ENCODE results near the gene MAP9. TPM values are rescaled to one million over a fixed set of nuclear protein-coding genes. Genes with fewer than 3 reads are reported as not detected.
"Not testable (repeated sequence)": the region's sequence is repeated elsewhere in the genome, so short reads cannot be mapped to it uniquely, and the experiment has no call there.

The MAP9 gene
- 3.6 and 10.6 TPM in 2 replicates for total RNA-seq (2014; rRNA removed)
- percentile 61 among the genes with signal in this experiment for Bru-seq, nascent RNA
- BruChase-seq, experiment 1, labeled RNA remaining after a 6-hour chase = percentile 65 among the genes with signal in this experiment
- percentile 66 among the genes with signal in this experiment for BruChase-seq, experiment 2, labeled RNA remaining after a 2-hour chase
- long read RNA-seq, partial matches to known transcripts = 8 of 28 reads
- long read RNA-seq, other reads (novel, unspliced or antisense) = 15 of 28 reads

GRCh38 chr4:155376387-155377268 lies at the start of gene MAP9:
Gene MAP9, minus strand, starts transcription at chr4:155376965. Its CDS starts 1,115 bp downstream, at chr4:155375850.
- Histone ChIP-seq H3K9ac (ENCODE audit: low read length) (peak within 1 kb of the TSS; percentile 59), H3F3A (ENCODE audit: low read length, unreplicated experiment) (no peaks in the 10 kb centered on the region), H2AFZ (ENCODE audit: low read length) (peak within 1 kb of the TSS; percentile 76), H3K9me3 (ENCODE audit: low read length) (no peaks in the 10 kb centered on the region), H3K4me3 (ENCODE audit: low read length) (peak within 1 kb of the TSS; percentile 78), H3K27me3 (ENCODE audit: low read length) (no peaks in the 10 kb centered on the region), H3K27ac (ENCODE audit: low read length) (peak within 1 kb of the TSS; percentile 90), H3K4me2 (ENCODE audit: low read length) (peak within 1 kb of the TSS; percentile 85), H3K9me2 (replicated peaks; ENCODE audit: low read length) (no peaks in the 10 kb centered on the region), H3K79me2 (ENCODE audit: low read length) (peaks cover 14% of the 10 kb centered on the region), H3K36me3 (ENCODE audit: low read depth, low read length) (no peaks in the 10 kb centered on the region; the same call in 1 of the 2 replicates), H4K20me1 (ENCODE audit: low read length) (no peaks in the 10 kb centered on the region), H3K4me1 (ENCODE audit: insufficient read depth, low read length) (peaks cover 17% of the 10 kb centered on the region)
- BruUV-seq (replicated peaks) = TSS peak; percentile 59
- POLR2A ChIA-PET (ENCODE audit: unreplicated experiment) = no interaction called here
- TF ChIP-seq CTCF (conservative IDR thresholded peaks at IDR 0.05; ENCODE audit: low read depth, low read length) (no peak), EZH2phosphoT487 (IDR thresholded peaks at IDR 0.05; ENCODE audit: borderline replicate concordance, low read length) (no peak), EZH2 (IDR thresholded peaks at IDR 0.05; ENCODE audit: low read length, unreplicated experiment) (no peak)
- ATAC-seq = peak; percentile 83
- DNase-seq = peak; percentile 94
- intact Hi-C loops (cut with micrococcal nuclease) = no loop called here
- CTCF ChIA-PET = interaction anchor here (0.5 kb wide), 1 partner anchor 252 kb away, joined by 3 read pairs; no protein-coding TSS in a partner anchor

GRCh38 chr4:155424778-155425177 lies 48.0 kb upstream of the MAP9 start:
- intact Hi-C loops (cut with micrococcal nuclease); H3K4me3 ChIP-seq (ENCODE audit: low read length); H3K4me2 ChIP-seq (ENCODE audit: low read length); H2AFZ ChIP-seq (ENCODE audit: low read length); H3K4me1 ChIP-seq (ENCODE audit: insufficient read depth, low read length); DNase-seq; H3K36me3 ChIP-seq (ENCODE audit: low read depth, low read length); H3K79me2 ChIP-seq (ENCODE audit: low read length); BruUV-seq (replicated peaks); H3K27ac ChIP-seq (ENCODE audit: low read length); H3K9ac ChIP-seq (ENCODE audit: low read length); CTCF ChIA-PET; POLR2A ChIA-PET (ENCODE audit: unreplicated experiment); H3K27me3 ChIP-seq (ENCODE audit: low read length); ATAC-seq; H3F3A ChIP-seq (ENCODE audit: low read length, unreplicated experiment); H3K9me2 ChIP-seq (replicated peaks; ENCODE audit: low read length); H4K20me1 ChIP-seq (ENCODE audit: low read length); H3K9me3 ChIP-seq (ENCODE audit: low read length): not testable (repeated sequence)

- BruUV-seq (replicated peaks) = no TSS peak
- no peak overlapping the region for H3K27ac ChIP-seq (ENCODE audit: low read length)
- ChIA-PET CTCF (no interaction called here), POLR2A (ENCODE audit: unreplicated experiment) (no interaction called here)
- TF ChIP-seq EZH2 (IDR thresholded peaks at IDR 0.05; ENCODE audit: low read length, unreplicated experiment) (no peak), EZH2phosphoT487 (IDR thresholded peaks at IDR 0.05; ENCODE audit: borderline replicate concordance, low read length) (no peak), CTCF (conservative IDR thresholded peaks at IDR 0.05; ENCODE audit: low read depth, low read length) (no peak)
- no peaks in the 10 kb centered on the region for H4K20me1 ChIP-seq (ENCODE audit: low read length)
- H2AFZ ChIP-seq (ENCODE audit: low read length) = no peak overlapping the region
- no peaks in the 10 kb centered on the region for H3K9me3 ChIP-seq (ENCODE audit: low read length)
- H3K9me2 ChIP-seq (replicated peaks; ENCODE audit: low read length) = no peaks in the 10 kb centered on the region
- H3K4me3 ChIP-seq (ENCODE audit: low read length) = no peak overlapping the region
- H3K9ac ChIP-seq (ENCODE audit: low read length) = no peak overlapping the region
- H3K27me3 ChIP-seq (ENCODE audit: low read length) = no peaks in the 10 kb centered on the region
- ATAC-seq = no peak
- no peak overlapping the region for H3K4me2 ChIP-seq (ENCODE audit: low read length)
- intact Hi-C loops (cut with micrococcal nuclease) = no loop called here
- H3F3A ChIP-seq (ENCODE audit: low read length, unreplicated experiment) = no peaks in the 10 kb centered on the region
- DNase-seq = no peak
- H3K4me1 ChIP-seq (ENCODE audit: insufficient read depth, low read length) = no peaks in the 10 kb centered on the region
- no peaks in the 10 kb centered on the region for H3K36me3 ChIP-seq (ENCODE audit: low read depth, low read length)
- H3K79me2 ChIP-seq (ENCODE audit: low read length) = no peaks in the 10 kb centered on the region
Measured at GRCh38 chr4:155423671-155424070, 46.9 kb upstream of the MAP9 start.
